Measurements from ENCODE around the gene RHOA. TPM values are rescaled to one million over a fixed set of nuclear protein-coding genes. Genes with fewer than 3 reads are reported as not detected.

The RHOA gene
- total and polyA plus RNA-seq, 2 of the 13 experiments (the other 11 are each of a cell fraction or from before 2014, with no cell fraction given) = 131 to 177 TPM

GRCh38 chr3:49362561-49362960 is 49.2 kb downstream of the RHOA start (continued):
- no peak for TF ChIP-seq AHDC1 (CRISPR knock-in tag; IDR thresholded peaks at IDR 0.05; ENCODE audit: borderline replicate concordance)
- TF ChIP-seq ZNF3 (CRISPR knock-in tag; IDR thresholded peaks at IDR 0.05) = no peak
- TF ChIP-seq, protein P1, sequence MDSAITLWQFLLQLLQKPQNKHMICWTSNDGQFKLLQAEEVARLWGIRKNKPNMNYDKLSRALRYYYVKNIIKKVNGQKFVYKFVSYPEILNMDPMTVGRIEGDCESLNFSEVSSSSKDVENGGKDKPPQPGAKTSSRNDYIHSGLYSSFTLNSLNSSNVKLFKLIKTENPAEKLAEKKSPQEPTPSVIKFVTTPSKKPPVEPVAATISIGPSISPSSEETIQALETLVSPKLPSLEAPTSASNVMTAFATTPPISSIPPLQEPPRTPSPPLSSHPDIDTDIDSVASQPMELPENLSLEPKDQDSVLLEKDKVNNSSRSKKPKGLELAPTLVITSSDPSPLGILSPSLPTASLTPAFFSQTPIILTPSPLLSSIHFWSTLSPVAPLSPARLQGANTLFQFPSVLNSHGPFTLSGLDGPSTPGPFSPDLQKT (CRISPR knock-in tag; IDR thresholded peaks at IDR 0.05; ENCODE audit: borderline replicate concordance) = no peak
- no peak for TF ChIP-seq ZNF737 (CRISPR knock-in tag; IDR thresholded peaks at IDR 0.05; ENCODE audit: borderline replicate concordance)
- TF ChIP-seq MIER2 (CRISPR knock-in tag; IDR thresholded peaks at IDR 0.05) = no peak
- no peak for TF ChIP-seq SRSF9 (IDR thresholded peaks at IDR 0.05; ENCODE audit: borderline replicate concordance, insufficient read depth, low read depth, low read length, poor library complexity, severe bottlenecking)
- TF ChIP-seq ZNF496 (CRISPR knock-in tag; IDR thresholded peaks at IDR 0.05; ENCODE audit: insufficient replicate concordance) = no peak
- no peak for TF ChIP-seq ZBTB21 (CRISPR knock-in tag; IDR thresholded peaks at IDR 0.05)
